Activated naive CD4-positive, alpha-beta T cell treated with anti-CD3 and anti-CD28 coated beads, Interleukin-2, amount 50 U/mL, for 72 hours (primary cell): ENCODE results near the gene PDX1. TPM values are rescaled to one million over a fixed set of nuclear protein-coding genes. Genes with fewer than 3 reads are reported as not detected.
"Not testable (repeated sequence)": the region's sequence is repeated elsewhere in the genome, so short reads cannot be mapped to it uniquely, and the experiment has no call there.

Experiments
- ATAC-seq, 2 donors: fragments of 150-1000 bp; cut with Tn5 transposase; 2 replicates each; pipeline ENCODE4 v1.10.0; 2021; ENCODE audit warnings: mild to moderate bottlenecking in 2 of 2, moderate library complexity in 2 of 2
- DNase-seq, 2 donors: peaks; one replicate each; pipeline ENCODE4 v3.0.0; 2021 to 2022; ENCODE audit warnings: low spot score in 2 of 2
- H3K27ac Mint-ChIP-seq, 2 donors: one replicate each; pipeline ENCODE4 v1.8.0; 2022; ENCODE audit warnings: mild to moderate bottlenecking in 2 of 2, mixed read lengths in 2 of 2
- H3K36me3 Mint-ChIP-seq, 2 donors: one replicate each; pipeline ENCODE4 v1.8.0; 2022; ENCODE audit warnings: mixed read lengths in 2 of 2
- H3K9me3 Mint-ChIP-seq, 2 donors: one replicate each; pipeline ENCODE4 v1.8.0; 2022; ENCODE audit warnings: mixed read lengths in 2 of 2
- total RNA-seq, 2 donors: library from RNA; stranded (reverse); gene quantifications; one replicate each; pipeline ENCODE4 v1.2.3, GENCODE V29; 2022

Gene PDX1
- total RNA-seq, 2 donors from 2014 or later, result not detected

- not testable (repeated sequence) for DNase-seq, H3K27ac Mint-ChIP-seq, H3K9me3 Mint-ChIP-seq, ATAC-seq, H3K36me3 Mint-ChIP-seq
These were observed 44.4 kb downstream of the PDX1 start for GRCh38 chr13:27964206-27964605.

GRCh38 chr13:27964741-27965323 lies 45.0 kb downstream of the PDX1 start:
- Mint-ChIP-seq H3K36me3 (no peaks in the 10 kb centered on the region), H3K9me3 (no peaks in the 10 kb centered on the region), H3K27ac (no peak overlapping the region)
- no peak for DNase-seq
- no peak for ATAC-seq

- Mint-ChIP-seq H3K9me3 (no peaks in the 10 kb centered on the region), H3K36me3 (no peaks in the 10 kb centered on the region), H3K27ac (no peak overlapping the region)
- DNase-seq (no peak), ATAC-seq (no peak)
These were observed 45.5 kb downstream of the PDX1 start for GRCh38 chr13:27965343-27965739.

- no peaks in the 10 kb centered on the region for H3K9me3 Mint-ChIP-seq
- no peak overlapping the region for H3K27ac Mint-ChIP-seq
- DNase-seq, result no peak
- no peak for ATAC-seq
- H3K36me3 Mint-ChIP-seq, result no peaks in the 10 kb centered on the region
These were observed 46.2 kb downstream of the PDX1 start for GRCh38 chr13:27965740-27966640.

- Mint-ChIP-seq H3K9me3 (no peaks in the 10 kb centered on the region), H3K27ac (peak overlapping the region in 1 of 2 donors; percentile 55), H3K36me3 (peaks cover 0 to 5% of the 10 kb centered on the region in 2 donors)
- no peak for DNase-seq
- no peak for ATAC-seq
These were observed 46.9 kb downstream of the PDX1 start for GRCh38 chr13:27966641-27967202.

- Mint-ChIP-seq H3K27ac (peak overlapping the region in 1 of 2 donors; percentile 55), H3K9me3 (no peaks in the 10 kb centered on the region), H3K36me3 (peaks cover 0 to 5% of the 10 kb centered on the region in 2 donors)
- no peak for ATAC-seq
- no peak for DNase-seq
These were observed 47.5 kb downstream of the PDX1 start for GRCh38 chr13:27967203-27967735.

GRCh38 chr13:27967736-27968315 lies 48.0 kb downstream of the PDX1 start:
- Mint-ChIP-seq H3K36me3 (peaks cover 0 to 5% of the 10 kb centered on the region in 2 donors), H3K9me3 (no peaks in the 10 kb centered on the region), H3K27ac (peak overlapping the region in 1 of 2 donors; percentile 72)
- no peak for DNase-seq
- no peak for ATAC-seq

- DNase-seq (no peak), ATAC-seq (peak in 1 of 2 donors; percentile 34)
- Mint-ChIP-seq H3K27ac (no peak overlapping the region), H3K9me3 (no peaks in the 10 kb centered on the region), H3K36me3 (peaks cover 0 to 5% of the 10 kb centered on the region in 2 donors)
These were observed 48.7 kb downstream of the PDX1 start for GRCh38 chr13:27968316-27969081.

- no peak for ATAC-seq
- Mint-ChIP-seq H3K36me3 (peaks cover 0 to 5% of the 10 kb centered on the region in 2 donors), H3K27ac (peak within 1 kb of the TSS in 1 of 2 donors; percentile 63), H3K9me3 (no peaks in the 10 kb centered on the region)
- DNase-seq, result no peak
These were observed 49.5 kb downstream of the PDX1 start, which contains the start of gene CDX2 for GRCh38 chr13:27969082-27969865. Gene CDX2 (minus strand): TSS chr13:27969315. CDS start chr13:27969006, 309 bp downstream.

GRCh38 chr13:27969866-27970229 lies 50.0 kb downstream of the PDX1 start:
- H3K9me3 Mint-ChIP-seq, result no peaks in the 10 kb centered on the region
- H3K36me3 Mint-ChIP-seq, result peaks cover 0 to 5% of the 10 kb centered on the region in 2 donors
- DNase-seq (no peak), ATAC-seq (no peak)
- H3K27ac Mint-ChIP-seq, result no peak overlapping the region

- peak overlapping the region in 1 of 2 donors; percentile 29 for H3K27ac Mint-ChIP-seq
- no peaks in the 10 kb centered on the region for H3K9me3 Mint-ChIP-seq
These were observed 50.8 kb downstream of the PDX1 start for GRCh38 chr13:27970382-27971235.

GRCh38 chr13:27971236-27971645 lies 51.4 kb downstream of the PDX1 start:
- no peak for ATAC-seq
- H3K27ac Mint-ChIP-seq, result no peak overlapping the region
- no peaks in the 10 kb centered on the region for H3K9me3 Mint-ChIP-seq
- no peak for DNase-seq
- H3K36me3 Mint-ChIP-seq, result peaks cover 0 to 5% of the 10 kb centered on the region in 2 donors

More at GRCh38 chr13:27970382-27971235, 50.8 kb downstream of the PDX1 start:
- peaks cover 0 to 5% of the 10 kb centered on the region in 2 donors for H3K36me3 Mint-ChIP-seq
- ATAC-seq (no peak), DNase-seq (no peak)

GRCh38 chr13:27971776-27972477 lies 52.1 kb downstream of the PDX1 start:
- Mint-ChIP-seq H3K9me3 (no peaks in the 10 kb centered on the region), H3K27ac (no peak overlapping the region), H3K36me3 (peaks cover 0 to 5% of the 10 kb centered on the region in 2 donors)
- DNase-seq, result no peak
- ATAC-seq, result no peak

GRCh38 chr13:27972478-27972820 lies 52.6 kb downstream of the PDX1 start:
- H3K36me3 Mint-ChIP-seq, result peaks cover 0 to 5% of the 10 kb centered on the region in 2 donors
- DNase-seq (no peak), ATAC-seq (no peak)
- H3K27ac Mint-ChIP-seq, result no peak overlapping the region
- no peaks in the 10 kb centered on the region for H3K9me3 Mint-ChIP-seq
